Ovary (tissue), 9 donors: ENCODE measurements around the gene NBDY. TPM values are rescaled to one million over a fixed set of nuclear protein-coding genes. Genes with fewer than 3 reads are reported as not detected.
"Not testable (repeated sequence)": the region's sequence is repeated elsewhere in the genome, so short reads cannot be mapped to it uniquely, and the experiment has no call there.

ENCODE experiments used
- DNase-seq, 5 donors: peaks; one replicate each; pipeline ENCODE4 v3.0.0-alpha.2; 2019 to 2020
- H3K27ac ChIP-seq, 2 donors: fragments of 200-600 bp; one replicate each; pipeline versions ENCODE4 v1.5.1 to v1.8.0; 2019 to 2022
- H3K27me3 ChIP-seq: fragments of 200-600 bp; one replicate; pipeline ENCODE4 v1.8.0; 2022
- H3K36me3 ChIP-seq: fragments of 200-600 bp; sonication (generic); one replicate; pipeline ENCODE4 v1.5.1; 2019
- H3K4me1 ChIP-seq: one replicate; pipeline ENCODE4 v1.8.1; 2013; ENCODE audit warnings: mild to moderate bottlenecking, moderate library complexity; ENCODE audit not compliant: insufficient read depth
- H3K4me3 ChIP-seq: fragments of 200-600 bp; sonication (generic); one replicate; pipeline ENCODE4 v1.5.1; 2017
- H3K9me3 ChIP-seq, 2 donors: fragments of 200-600 bp in 1 of 2; sonication (generic) in 1 of 2; one replicate each; pipeline versions ENCODE4 v1.5.1 to v1.8.1; 2013 to 2019; ENCODE audit warnings: mild to moderate bottlenecking in 1 of 2, moderate library complexity in 1 of 2
- EP300 ChIP-seq: sonication (generic); formaldehyde crosslinking; IDR thresholded peaks from one replicate; pipeline ENCODE4 v1.6.1; 2017; ENCODE audit warnings: antibody characterized with exemption
- POLR2A ChIP-seq: fragments of 450-650 bp; IDR thresholded peaks from one replicate; pipeline ENCODE4 v1.6.1; 2017; ENCODE audit warnings: antibody characterized with exemption, mild to moderate bottlenecking, moderate library complexity
- WGBS, 3 donors: extraction: QIAGEN DNeasy Blood & Tissue Kit in 1 of 3; methylation state at CpG; one replicate each; pipeline versions ENCODE4 v1.1.5 to v1.1.7; 2013 to 2017; 5-methylcytosine and 5-hydroxymethylcytosine counted together
- intact Hi-C, 4 donors: fragments of 100-400 bp; cut with DNase I; formaldehyde crosslinking; loops; one replicate each; pipeline versions ENCODE4 v1.11.0 to v1.15.1; 2022 to 2023
- polyA plus RNA-seq, 2 donors: library from polyadenylated mRNA; stranded (reverse); fragments of 200-250 nt in 1 of 2; fragments of 350-450 nt in 1 of 2; fragmentation: Illumina TruSeq in 1 of 2; extraction: RNeasy Lipid Tissue Mini Kit (QIAGEN cat#74804) in 1 of 2; gene quantifications; one replicate each; pipeline ENCODE4 v1.2.3, GENCODE V29; 2013 to 2014
- total RNA-seq, 7 donors: library from RNA; depleted of rRNA in 2 of 7; stranded (reverse); fragments of >200 nt in 2 of 7; fragmentation: NEBNext Ultra II Directional in 3 of 7; extraction: Animal tissue kit (Norgen Biotek cat#: 25700) in 3 of 7; gene quantifications; one replicate each; pipeline versions ENCODE4 v1.1.0 to v1.2.4, GENCODE V29; 2016 to 2023
- TF ChIP-seq, protein P1 (sequence below), 3 donors: fragments of 450-650 bp in 2 of 3; fragments of 200-600 bp in 1 of 3; IDR thresholded peaks; one replicate each; pipeline versions ENCODE4 v1.5.1 to v1.8.0; 2016 to 2022; ENCODE audit warnings: antibody characterized with exemption in 3 of 3, mild to moderate bottlenecking in 1 of 3
- donor health status: DM: no; HTN: no; CAD: no; lungs with moderate emphysema.
- donor health status: DM: no; HTN: no; CAD: no.
- donor health status: Bipolar disorder and iron deficiency.
- donor health status: DM: yes; HTN: yes; CAD: no.
- donor health status: DM: no; HTN: no; CAD: no.
- donor health status: DM: yes; HTN: yes; CAD: no.

The NBDY gene
- total and polyA plus RNA-seq, 9 donors, result 11.9 to 60.9 (median 35.1) TPM

- H3K4me1 ChIP-seq, result no peaks in the 10 kb centered on the region
- no peaks in the 10 kb centered on the region for H3K9me3 ChIP-seq
- intact Hi-C loops, result no loop called here
- no peaks in the 10 kb centered on the region for H3K27me3 ChIP-seq
- DNase-seq, result peak; percentile 84 to 92 (median 90)
- H3K36me3 ChIP-seq, result no peaks in the 10 kb centered on the region
- 25 to 32% (median 29%) methylated on average over 23 to 27 of the region's 27 CpGs for WGBS, 3 donors
- peak overlapping the region; percentile 79 to 80 for H3K27ac ChIP-seq
- TF ChIP-seq POLR2A (no peak), EP300 (no peak)
- TF ChIP-seq, protein P1, sequence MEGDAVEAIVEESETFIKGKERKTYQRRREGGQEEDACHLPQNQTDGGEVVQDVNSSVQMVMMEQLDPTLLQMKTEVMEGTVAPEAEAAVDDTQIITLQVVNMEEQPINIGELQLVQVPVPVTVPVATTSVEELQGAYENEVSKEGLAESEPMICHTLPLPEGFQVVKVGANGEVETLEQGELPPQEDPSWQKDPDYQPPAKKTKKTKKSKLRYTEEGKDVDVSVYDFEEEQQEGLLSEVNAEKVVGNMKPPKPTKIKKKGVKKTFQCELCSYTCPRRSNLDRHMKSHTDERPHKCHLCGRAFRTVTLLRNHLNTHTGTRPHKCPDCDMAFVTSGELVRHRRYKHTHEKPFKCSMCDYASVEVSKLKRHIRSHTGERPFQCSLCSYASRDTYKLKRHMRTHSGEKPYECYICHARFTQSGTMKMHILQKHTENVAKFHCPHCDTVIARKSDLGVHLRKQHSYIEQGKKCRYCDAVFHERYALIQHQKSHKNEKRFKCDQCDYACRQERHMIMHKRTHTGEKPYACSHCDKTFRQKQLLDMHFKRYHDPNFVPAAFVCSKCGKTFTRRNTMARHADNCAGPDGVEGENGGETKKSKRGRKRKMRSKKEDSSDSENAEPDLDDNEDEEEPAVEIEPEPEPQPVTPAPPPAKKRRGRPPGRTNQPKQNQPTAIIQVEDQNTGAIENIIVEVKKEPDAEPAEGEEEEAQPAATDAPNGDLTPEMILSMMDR (IDR thresholded peaks at IDR 0.05), result peak; percentile 32 to 66 (median 49)
- peak overlapping the region; percentile 51 for H3K4me3 ChIP-seq
Measured at GRCh38 chrX:56802921-56803849, 74.1 kb downstream of the NBDY start.

DNA sequence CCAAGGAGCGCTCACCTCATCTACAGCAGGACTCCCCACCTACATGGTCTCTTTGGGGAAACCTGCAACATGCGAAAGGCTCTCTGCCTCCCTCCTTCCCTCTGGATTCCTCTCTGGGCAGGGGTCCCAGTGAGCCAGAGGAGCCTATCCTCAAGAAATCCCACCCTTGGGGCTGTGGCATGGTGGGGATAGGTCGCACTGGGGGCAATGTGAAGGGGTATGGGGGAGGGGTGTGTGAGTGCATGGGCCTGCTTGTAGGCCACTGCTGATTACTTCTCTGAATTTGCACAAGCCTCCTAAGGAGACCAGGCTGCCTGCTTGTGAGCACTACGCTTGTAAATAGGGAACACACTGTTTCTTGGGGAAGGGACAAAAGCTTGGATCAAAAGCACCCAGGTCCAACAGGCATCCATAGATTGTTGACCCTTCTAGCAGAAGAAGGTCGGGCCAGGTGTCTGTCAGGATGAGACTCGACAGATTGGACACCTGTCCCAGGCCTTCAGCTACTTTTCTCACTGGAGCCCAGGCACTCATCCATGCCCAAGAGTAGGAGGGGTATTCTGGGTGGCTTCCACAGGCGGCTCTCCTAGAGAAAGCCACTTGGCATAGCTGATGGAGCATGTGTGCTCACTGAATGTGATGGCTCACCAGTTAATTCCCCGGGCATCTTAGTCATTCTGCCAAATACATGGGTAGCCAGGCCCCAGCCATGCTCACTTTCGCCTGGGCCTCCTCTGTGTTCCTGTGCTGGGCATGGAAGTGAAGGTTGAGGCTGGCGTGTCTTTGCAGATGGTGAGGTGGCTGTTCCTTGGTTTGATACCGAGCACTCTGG, 75.0 kb downstream of the NBDY start:
- Histone ChIP-seq H3K27me3 (no peaks in the 10 kb centered on the region), H3K4me3 (no peak overlapping the region)
- peak in 1 of 5 donors; percentile 35 for DNase-seq

DNA sequence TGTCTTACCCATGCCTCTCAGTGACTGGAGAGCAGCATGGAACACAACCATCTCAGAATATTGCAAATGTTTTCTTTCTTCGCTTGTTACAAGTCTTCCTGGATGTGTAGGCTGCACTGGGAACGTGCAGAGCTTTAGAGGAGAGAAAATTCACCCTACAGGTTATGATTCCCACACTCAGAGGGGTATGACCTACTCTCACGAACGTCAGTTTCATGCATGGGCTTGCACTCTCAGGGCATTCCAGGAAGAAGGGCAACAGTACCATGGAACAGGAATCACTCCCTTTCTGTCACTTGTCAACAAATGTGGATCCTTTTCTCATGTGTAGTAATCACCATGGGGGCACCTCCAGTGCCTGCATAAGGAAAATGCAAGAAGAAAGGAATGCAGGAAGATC, 75.8 kb downstream of the NBDY start:
- 79 to 84% (median 81%) methylated on average over 4 of the region's 4 CpGs for WGBS, 3 donors
- Histone ChIP-seq H3K4me3 (no peak overlapping the region), H3K36me3 (no peaks in the 10 kb centered on the region), H3K9me3 (no peaks in the 10 kb centered on the region), H3K27ac (no peak overlapping the region), H3K27me3 (no peaks in the 10 kb centered on the region), H3K4me1 (no peaks in the 10 kb centered on the region)
- intact Hi-C loops, result no loop called here
- TF ChIP-seq POLR2A (no peak), EP300 (no peak)
- TF ChIP-seq, protein P1 (IDR thresholded peaks at IDR 0.05), result no peak
- no peak for DNase-seq

More for the DNA sequence above, 75.0 kb downstream of the NBDY start:
- TF ChIP-seq EP300 (no peak), POLR2A (no peak)
- TF ChIP-seq, protein P1 (IDR thresholded peaks at IDR 0.05), result no peak
- Histone ChIP-seq H3K27ac (no peak overlapping the region), H3K4me1 (no peaks in the 10 kb centered on the region), H3K9me3 (no peaks in the 10 kb centered on the region), H3K36me3 (no peaks in the 10 kb centered on the region)
- intact Hi-C loops, result no loop called here
- WGBS, 3 donors, result 64 to 69% (median 68%) methylated on average over 11 of the region's 11 CpGs

DNA sequence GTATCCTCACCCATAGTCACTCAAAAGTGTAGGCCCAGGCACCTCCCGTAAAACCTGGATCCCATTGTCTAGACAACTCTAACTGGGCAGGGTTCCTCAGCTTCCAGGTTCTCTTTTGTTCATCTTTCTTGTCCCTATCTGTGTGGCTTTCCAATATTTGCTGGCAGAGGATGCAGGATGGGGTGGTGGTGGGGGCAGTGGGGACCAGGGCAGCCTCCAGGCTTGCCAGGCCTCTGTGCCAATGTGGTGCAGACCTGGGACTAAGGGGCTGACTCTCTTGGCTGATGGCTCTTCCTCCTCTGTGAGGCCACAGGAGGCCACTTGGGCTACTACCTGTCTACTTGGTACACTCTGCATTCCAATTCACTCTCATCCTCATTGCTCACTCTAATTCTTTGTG, 76.4 kb downstream of the NBDY start:
- no peaks in the 10 kb centered on the region for H3K4me1 ChIP-seq
- H3K27ac ChIP-seq, result no peak overlapping the region
- WGBS, 3 donors, result 88 to 98% (median 96%) methylated on average over 1 of the region's 1 CpG
- no peaks in the 10 kb centered on the region for H3K36me3 ChIP-seq
- H3K9me3 ChIP-seq, result no peaks in the 10 kb centered on the region
- DNase-seq, result no peak
- intact Hi-C loops, result no loop called here
- H3K4me3 ChIP-seq, result no peak overlapping the region
- TF ChIP-seq POLR2A, result no peak
- no peaks in the 10 kb centered on the region for H3K27me3 ChIP-seq

- WGBS, 3 donors, result 89 to 92% (median 90%) methylated on average over 2 of the region's 2 CpGs
- intact Hi-C loops, H3K4me1 ChIP-seq, H3K4me3 ChIP-seq, H3K27ac ChIP-seq, DNase-seq, H3K9me3 ChIP-seq, H3K36me3 ChIP-seq, H3K27me3 ChIP-seq: not testable (repeated sequence)
Measured at GRCh38 chrX:56806176-56806575, 77.1 kb downstream of the NBDY start.
